Gastrocnemius medialis (tissue), 4 donors: ENCODE results near the gene ATP8B4.

Experiments used
- CTCF ChIP-seq, 5 experiments: fragments of 450-650 bp in 3 of 5; fragments of 200-600 bp in 2 of 5; sonication (generic) in 2 of 5; IDR thresholded peaks in 4 of 5; conservative IDR thresholded peaks in 1 of 5; 1 replicate in 4 of 5; 2 replicates in 1 of 5; pipeline ENCODE4 v1.5.1; 2016 to 2019; ENCODE audit warnings: antibody characterized with exemption in 5 of 5, mild to moderate bottlenecking in 3 of 5, moderate library complexity in 3 of 5
- POLR2A ChIP-seq, 2 donors: fragments of 450-650 bp; IDR thresholded peaks; one replicate each; pipeline ENCODE4 v1.6.1; 2017; ENCODE audit warnings: antibody characterized with exemption in 2 of 2, mild to moderate bottlenecking in 2 of 2, moderate library complexity in 2 of 2

GRCh38 chr15:49900006-49900902 lies 218.8 kb downstream of the ATP8B4 start:
- TF ChIP-seq CTCF (IDR thresholded peaks at IDR 0.05 in 4 of 5, conservative IDR thresholded peaks at IDR 0.05 in 1 of 5) (no peak), POLR2A (IDR thresholded peaks at IDR 0.05) (no peak)
